B cell (primary cell): ENCODE data around the gene ABCD4.

Experiments used
- EZH2 ChIP-seq: IDR thresholded peaks from 2 replicates; pipeline ENCODE4 v1.6.1; 2012; ENCODE audit warnings: borderline replicate concordance, low read depth, mild to moderate bottlenecking, moderate library complexity, low read length; ENCODE audit not compliant: insufficient read depth, poor library complexity, severe bottlenecking
- TF ChIP-seq, protein P1 (sequence below): fragments of 200-600 bp; IDR thresholded peaks from one replicate; pipeline ENCODE4 v1.8.0; 2022; ENCODE audit warnings: antibody characterized with exemption, mild to moderate bottlenecking

DNA sequence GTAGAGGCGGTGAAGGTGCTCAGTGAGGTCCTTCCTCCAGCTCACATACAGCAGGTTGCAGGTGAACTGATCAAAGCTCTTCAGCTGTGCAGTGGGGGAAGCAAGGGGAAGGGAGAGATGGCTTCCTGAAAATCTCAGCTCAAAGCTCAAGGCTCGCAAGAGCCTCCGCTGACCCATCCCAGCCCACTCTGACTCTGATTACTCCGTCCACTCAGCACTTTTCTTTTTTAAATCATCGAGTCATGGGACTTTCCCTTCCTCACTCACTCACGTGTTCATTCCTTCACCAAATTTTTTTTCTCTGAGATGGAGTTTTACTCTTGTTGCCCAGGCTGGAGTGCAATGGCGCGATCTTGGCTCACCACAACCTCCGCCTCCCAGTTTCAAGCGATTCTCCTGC, 4.7 kb downstream of the ABCD4 start:
- TF ChIP-seq, protein P1, sequence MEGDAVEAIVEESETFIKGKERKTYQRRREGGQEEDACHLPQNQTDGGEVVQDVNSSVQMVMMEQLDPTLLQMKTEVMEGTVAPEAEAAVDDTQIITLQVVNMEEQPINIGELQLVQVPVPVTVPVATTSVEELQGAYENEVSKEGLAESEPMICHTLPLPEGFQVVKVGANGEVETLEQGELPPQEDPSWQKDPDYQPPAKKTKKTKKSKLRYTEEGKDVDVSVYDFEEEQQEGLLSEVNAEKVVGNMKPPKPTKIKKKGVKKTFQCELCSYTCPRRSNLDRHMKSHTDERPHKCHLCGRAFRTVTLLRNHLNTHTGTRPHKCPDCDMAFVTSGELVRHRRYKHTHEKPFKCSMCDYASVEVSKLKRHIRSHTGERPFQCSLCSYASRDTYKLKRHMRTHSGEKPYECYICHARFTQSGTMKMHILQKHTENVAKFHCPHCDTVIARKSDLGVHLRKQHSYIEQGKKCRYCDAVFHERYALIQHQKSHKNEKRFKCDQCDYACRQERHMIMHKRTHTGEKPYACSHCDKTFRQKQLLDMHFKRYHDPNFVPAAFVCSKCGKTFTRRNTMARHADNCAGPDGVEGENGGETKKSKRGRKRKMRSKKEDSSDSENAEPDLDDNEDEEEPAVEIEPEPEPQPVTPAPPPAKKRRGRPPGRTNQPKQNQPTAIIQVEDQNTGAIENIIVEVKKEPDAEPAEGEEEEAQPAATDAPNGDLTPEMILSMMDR = no peak
- no peak for TF ChIP-seq EZH2
